Urothelium cell line (cell line): Measurements from ENCODE around the gene RASA2.
"Not testable (repeated sequence)": the region's sequence is repeated elsewhere in the genome, so short reads cannot be mapped to it uniquely, and the experiment has no call there.

ENCODE experiments used
- DNase-seq: peaks from one replicate; pipeline ENCODE4 v3.0.0; 2011; ENCODE audit warnings: low spot score, mixed read lengths
- FAIRE-seq: peaks from 2 replicates; lab custom pipeline; 2011; peaks lifted over from hg19 to GRCh38; lab: Jason Lieb, UNC

The RASA2 gene

DNA sequence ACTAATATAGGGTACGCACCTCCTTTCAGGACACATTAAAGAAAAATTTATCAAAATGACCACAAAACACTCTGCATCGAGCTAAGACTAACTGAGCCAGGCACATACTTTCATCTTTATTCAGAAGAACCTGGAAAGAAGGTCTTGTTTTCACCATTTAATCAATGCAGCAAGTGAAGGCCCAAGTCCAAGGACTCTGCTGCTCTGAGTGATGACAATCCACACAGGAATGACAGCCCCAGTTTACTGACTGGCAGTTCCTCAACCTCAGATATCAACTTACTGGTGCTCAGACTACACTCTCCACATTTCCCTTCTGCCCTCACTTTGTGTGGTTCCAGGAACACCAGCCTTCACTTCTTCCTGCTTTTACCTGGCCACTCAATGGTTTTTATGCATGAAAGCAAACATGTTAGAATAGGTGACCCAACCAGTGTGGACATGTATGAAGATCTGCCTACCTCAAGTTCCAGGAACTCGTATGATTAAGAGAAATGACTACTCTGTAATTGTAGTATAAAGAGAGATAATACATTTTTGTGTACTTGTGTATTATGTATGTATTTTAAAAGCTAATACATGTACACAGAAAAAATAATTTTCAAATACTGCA, 29.1 kb upstream of the RASA2 start:
- no peak for FAIRE-seq
- DNase-seq, result no peak

DNA sequence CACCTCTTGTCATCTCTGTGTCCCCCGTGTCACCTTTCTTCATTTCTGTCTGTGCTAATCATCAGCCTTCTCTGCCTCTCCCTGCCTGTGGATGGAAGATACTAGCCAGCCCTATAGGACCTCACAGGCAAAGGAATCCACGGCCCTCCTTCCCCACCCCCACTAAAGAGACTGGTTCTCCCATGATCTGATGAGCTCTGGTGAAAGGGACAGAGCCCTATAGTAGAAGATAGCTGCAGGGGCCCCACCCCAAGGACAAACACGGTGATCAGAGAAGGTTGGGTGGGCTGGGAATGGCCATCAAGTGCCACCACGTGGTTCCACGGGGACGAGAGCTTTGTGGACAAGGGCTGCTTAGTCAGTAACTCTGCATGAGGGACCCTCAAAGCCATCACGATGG, 27.8 kb upstream of the RASA2 start:
- FAIRE-seq (no peak), DNase-seq (no peak)

DNA sequence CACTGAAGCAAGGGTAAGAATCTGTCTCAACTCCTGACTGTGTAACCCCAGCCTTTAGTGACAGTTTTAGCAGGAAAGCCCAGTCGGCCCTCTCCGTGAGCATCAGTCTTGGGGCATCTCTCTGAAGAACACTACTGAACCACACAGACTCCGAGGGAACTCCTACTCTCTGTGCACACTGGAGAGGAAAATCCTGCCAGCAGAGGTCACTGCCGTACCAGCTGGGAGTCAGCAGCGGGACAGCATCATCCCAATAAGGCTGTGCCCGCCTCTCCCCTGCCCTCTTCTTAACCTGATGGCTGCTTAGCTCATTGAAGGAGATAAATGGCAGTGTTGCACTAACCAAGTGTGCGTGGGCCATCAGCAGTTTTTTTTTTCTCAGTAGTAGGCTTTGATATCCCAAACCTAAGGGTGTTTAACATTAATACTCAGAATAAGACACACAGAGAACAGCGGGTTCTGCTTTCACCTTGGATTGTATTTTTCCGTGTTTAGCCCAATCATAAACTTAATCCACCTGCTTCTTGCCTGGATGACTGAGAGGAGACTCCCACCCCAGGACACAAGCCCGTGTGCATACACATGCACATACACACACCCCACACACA, 26.6 kb upstream of the RASA2 start:
- FAIRE-seq (no peak), DNase-seq (peak; percentile 81)

DNA sequence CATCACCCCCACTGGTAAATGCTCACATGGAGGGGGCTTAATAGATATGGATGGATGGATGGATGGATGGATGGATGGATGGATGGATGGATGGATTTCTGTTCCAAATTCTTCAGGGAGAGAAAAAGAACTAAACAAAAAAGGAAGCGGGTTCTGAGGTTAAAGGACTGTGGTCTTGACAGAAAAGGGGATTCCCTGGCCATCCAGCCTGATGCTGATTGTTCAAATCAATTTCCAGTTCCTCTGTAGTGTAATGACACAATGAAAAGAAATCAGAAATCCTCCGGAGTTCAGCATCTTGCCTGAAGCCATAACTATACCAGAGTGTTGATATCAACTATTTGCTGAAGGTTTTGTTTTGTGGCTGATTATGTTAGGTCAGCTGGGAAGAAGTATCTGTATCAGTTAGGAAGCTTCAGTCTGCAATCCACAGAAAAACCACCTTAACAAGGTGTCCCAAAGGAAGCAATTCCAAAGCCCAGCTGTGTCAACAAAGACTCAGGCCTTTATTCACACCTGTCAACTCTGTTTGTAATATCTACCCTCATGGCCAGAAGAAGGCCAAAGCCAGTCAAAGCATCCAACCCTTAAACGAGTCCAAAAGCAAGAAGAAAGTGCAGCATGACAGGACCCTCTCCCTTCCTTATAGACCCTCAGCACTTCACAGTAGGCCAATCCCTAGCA, 24.5 kb upstream of the RASA2 start:
- FAIRE-seq (no peak), DNase-seq (no peak)

DNA sequence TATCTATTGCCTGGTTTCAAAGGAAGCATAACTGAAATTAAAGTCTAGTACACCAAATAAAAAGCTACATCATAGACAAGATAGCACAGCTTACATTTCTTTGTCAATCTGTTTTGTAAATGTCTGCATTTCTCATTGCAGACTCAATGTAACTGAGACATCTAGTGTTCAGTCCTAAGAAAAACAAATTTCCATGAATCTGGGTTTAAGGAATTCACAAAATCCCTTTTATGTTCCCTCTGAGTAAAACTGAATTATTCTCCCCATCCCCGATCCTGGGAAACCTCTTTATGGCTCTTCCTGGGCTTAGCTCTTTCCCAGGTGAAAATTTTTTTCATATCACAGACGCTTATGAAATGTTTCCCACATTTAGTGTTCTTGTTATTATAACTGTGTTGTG, 21.6 kb upstream of the RASA2 start:
- FAIRE-seq, result no peak
- no peak for DNase-seq

DNA sequence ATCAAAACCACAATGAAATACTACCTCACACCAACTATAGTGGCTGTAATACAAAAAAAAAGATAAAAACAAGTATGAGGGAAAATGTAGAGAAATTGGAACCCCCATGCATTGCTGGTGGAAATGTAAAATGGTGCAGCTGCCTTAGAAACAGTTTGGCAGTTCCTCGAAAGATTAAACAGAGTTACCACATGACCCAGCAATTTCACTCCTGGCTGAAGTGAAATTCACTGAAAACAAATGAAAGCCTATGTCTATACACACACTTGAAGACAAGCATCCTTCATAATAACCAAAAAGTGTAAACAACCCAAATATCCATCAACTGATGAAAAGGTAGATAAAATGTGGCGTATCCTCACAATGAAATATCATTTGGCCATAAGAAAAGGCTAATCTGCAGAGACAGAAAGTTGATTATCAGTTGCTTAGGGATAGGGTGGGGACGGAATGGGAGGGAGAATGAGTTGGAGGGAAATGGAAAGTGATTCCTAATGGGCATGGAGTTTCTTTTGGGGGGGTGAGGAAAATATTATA, 20.1 kb upstream of the RASA2 start:
- FAIRE-seq, result no peak
- no peak for DNase-seq

DNA sequence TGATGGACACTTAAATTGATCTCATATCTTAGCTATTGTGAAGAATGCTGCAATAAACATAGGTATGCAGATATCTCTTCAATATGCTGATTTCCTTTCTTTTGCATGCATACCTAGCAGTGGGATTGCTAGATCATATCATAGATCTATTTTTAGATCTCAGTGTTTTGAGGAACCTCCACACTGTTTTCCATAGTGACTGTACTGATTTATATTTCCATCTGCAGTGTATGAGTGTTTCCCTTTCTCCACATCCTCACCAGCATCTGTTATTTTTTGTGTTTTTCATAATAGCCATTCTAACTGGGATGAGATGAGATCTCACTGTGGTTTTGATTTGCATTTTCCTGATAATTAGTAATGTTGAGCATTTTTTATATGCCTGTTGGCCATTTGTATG, 17.1 kb upstream of the RASA2 start:
- no peak for DNase-seq
- FAIRE-seq, result no peak

DNA sequence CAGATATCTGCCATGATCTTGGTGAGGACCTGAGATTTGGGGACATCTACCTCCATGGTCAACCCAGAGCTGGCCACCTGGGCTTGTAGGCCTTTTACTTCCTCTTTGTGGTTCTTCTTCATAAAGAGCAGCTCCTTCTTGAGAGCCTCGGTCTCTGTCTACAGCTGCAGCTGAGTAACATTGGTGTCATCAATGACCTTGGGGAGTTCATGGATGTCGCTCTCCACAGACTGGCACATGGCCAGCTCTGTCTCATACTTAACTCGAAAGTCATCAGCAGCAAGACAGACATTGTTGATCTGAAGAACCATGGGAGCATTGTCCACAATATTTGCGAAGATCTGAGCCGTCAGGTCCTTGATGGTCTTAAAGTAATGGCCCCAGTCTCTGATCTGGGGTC, 15.7 kb upstream of the RASA2 start:
- no peak for DNase-seq
- FAIRE-seq, result no peak

DNA sequence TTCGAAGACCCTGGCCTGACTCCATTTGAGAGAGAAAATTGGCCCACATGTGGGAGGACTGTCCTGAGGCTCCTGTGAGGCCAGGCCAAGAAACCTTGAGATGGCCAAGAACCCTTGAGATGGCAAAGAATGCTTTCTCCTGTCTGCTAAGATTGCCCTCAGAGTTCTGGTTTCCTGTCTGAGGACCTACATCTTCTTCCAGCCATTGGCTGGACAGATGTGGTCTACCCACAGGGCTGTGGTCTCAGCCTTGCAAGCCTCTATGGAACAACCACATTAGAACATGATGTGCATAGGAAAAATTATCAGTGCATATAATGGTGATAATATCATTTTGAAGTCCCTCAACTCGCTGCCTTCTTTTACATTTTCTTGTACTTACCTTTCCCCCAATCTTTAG, 10.8 kb upstream of the RASA2 start:
- FAIRE-seq (no peak), DNase-seq (no peak)

DNA sequence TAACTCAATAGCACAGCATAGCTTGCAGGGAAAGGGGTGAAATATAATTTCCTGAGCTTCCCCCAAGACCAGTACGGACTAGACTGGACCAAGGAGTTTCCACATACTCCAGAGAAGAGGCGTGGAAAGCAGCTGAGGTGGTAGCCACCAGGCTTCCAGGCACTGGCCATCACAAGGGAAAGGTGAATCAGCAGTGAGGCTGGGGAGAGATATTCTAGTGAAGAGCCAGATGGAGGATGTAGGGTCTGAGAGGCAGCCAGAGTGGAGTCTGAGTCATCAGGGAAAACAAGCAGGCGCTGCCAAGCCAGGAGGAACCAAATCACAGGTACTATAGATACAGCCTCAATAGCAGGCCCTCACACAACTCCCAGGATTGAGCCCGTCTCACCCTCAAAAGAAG, 9.6 kb upstream of the RASA2 start:
- FAIRE-seq, result no peak
- DNase-seq, result peak; percentile 78

DNA sequence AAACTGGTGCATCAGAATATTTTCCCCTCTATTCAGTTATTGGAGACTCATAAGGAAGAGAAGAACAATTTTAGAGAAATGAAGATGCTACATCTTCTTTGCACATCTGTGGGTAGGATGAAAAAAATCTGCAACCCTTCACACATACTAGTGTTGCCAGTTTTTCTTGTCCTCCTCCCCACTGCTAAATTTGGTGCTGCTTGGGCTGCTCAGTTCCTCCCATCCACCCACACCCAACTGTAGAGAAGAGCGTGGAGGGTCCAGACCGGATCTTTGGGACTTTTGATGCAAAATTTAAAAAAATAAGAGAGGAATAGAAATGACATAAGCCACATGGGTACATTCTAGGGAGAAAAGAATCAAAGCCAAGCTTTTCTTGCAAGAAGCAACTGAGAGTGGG, 8.7 kb upstream of the RASA2 start:
- FAIRE-seq, result no peak
- DNase-seq, result no peak

DNA sequence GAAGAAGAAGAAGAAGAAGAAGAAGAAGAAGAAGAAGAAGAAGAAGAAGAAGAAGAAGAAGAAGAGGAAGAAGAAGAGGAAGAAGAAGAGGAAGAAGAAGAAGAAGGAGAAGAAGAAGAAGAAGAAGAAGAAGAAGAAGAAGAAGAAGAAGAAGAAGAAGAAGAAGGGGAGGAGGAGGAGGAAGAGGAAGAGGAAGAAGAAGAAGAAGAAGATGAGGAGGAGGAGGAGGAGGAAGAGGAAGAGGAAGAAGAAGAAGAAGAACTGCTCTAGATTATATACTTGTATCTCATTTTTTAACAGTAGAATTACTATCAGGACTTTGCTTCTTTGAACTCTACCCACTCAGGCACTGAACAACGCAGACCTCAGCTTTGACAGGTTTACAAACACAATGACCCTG, 8.0 kb upstream of the RASA2 start:
- DNase-seq, FAIRE-seq: not testable (repeated sequence)

DNA sequence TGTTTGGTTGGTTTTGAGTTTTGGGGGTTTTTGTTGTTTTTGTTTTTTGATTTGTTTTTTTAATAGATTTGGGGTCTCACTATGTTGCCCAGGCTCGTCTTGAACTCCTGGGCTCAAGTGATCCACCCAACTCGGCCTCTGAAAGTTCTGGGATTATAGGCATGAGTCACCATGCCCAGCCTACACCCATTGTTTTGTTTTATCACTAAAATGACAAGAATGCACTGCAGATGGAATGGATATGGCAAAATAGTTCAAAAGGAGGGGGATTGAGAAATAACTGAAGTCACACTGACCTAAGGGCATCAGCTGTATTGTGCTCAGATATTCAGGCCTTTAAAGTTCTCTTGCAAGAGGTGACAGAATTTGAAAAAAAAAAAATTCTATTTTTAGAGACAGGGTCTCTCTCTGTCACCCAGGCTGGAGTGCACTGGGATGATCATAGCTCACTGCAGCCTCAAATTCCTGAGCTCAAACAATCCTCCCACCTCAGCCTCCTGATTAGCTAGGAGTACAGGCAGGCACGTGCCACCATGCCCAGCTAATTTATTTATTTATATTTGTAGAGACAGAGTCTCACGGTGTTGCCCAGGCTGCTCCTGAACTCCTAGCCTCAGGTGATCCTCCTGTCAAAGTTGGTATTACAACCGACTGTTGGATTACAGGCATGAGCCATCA, 4.4 kb upstream of the RASA2 start:
- peak; percentile 48 for DNase-seq
- FAIRE-seq, result no peak

DNA sequence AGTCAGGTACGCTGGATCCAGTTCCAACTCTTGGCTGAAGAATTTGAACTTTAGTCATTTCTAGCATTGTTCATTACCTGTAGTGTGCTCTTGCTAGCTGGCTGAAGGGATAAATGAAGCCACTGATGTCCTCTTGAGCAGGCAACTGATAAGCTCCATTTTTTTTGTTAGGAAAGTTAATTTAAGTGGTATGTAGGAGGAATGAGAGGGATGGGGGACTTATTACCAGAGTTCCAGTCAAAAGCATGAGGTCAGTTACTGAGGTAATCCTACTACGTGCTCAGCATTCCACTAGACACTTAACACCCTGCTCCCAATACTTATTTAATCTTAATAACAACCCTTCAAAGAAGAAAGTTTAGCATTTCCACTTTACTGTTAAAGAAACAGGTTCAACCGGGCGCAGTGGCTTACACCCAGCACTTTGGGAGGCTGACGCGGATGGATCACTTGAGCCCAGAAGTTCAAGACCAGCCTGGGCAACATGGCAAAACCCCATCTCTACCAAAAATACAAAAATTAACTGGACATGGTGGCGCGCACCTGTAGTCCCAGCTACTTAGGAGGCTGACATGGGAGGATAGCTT, 2.0 kb upstream of the RASA2 start:
- no peak for FAIRE-seq
- DNase-seq, result no peak

DNA sequence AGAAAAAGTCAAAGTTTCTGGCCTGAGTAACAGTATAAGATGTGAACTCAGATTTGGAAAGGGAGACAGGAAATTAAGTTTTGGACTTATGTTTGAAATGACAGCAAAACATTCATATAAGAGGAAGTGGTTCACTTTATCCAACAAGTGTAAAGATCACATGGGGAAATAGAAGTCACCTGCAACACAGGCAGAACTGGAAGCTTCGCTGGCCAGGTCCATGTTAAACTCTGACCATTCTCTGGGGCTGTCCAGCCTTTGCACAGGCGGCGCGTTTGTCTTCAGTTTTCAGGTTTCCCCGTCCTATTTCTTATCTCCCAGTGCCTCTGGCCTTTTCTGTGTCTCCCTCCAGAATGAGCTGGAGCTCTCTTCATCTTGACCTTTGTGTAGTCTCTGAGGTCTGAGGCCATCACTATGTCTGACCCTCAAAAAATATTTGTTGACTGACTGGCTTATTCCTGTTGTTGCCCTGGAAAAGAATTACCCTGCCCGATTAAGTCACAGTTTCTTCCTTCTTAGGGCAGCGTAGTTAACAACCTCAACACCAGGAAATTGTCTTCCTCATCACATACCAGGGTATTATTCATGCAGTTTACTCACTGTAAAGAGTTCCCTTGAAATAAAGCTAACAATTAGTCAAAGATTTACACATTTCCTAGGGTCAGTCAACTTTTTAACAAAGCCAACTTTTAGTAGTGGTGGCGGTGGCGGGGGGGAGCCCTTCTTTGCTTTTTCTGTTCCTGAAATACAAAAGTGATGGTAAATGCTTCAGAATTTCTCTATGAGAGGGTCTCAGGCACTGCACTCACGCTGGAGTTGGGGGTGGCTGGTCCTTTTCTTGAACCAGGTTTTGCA, 959 bp upstream of the RASA2 start:
- DNase-seq (no peak), FAIRE-seq (no peak)

DNA sequence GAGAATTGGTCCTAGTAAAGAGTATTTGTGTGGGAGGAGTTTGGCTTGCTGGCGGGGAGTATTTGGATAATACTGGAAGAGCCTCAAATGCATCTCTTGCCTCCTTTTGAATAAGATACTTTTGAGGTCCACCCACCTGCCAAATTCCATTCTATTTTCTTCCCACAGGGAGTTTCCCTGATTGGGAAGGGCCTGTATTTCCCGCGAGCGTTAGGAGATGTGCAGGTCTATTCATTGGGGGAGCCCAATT, 406 bp upstream of the RASA2 start:
- no peak for DNase-seq

DNA sequence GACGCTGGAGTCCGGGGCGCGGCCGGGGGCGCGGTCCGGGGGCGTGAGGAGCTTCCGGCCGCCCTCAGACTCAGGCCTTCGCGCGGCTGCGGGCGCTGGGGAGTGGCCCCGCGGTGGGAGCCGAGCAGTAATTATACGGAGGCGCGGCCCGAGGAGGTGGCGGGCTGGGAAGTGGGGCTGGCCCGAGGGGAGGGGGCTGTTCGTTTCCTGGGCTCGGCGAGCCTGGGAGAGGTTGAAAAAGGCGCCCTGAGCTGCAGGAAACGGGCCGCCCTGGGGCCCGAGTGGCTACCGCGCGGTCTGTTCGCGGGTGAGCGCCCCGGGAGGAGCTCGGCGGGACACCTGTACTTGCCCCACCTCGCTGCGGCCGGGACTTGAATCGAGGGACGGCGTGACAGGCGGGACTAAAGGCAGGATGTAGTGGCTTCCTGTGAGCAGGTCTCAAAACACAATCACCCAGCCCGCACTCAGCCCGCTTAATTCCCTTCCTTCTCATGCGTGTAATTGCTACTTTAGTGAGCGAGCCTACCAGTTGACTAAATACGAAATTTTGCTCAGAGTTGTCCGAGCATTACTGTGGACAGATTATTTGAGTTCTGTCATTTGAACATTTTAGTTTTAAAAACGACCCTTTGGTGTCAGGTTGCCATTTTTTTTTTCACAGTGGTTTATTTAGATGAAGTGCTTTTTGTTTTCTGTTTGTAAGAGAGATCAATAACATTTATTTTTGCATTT, 860 bp downstream of the RASA2 start:
- FAIRE-seq, result no peak
- peak; percentile 65 for DNase-seq

More for the DNA sequence above, 406 bp upstream of the RASA2 start:
- FAIRE-seq, result no peak

DNA sequence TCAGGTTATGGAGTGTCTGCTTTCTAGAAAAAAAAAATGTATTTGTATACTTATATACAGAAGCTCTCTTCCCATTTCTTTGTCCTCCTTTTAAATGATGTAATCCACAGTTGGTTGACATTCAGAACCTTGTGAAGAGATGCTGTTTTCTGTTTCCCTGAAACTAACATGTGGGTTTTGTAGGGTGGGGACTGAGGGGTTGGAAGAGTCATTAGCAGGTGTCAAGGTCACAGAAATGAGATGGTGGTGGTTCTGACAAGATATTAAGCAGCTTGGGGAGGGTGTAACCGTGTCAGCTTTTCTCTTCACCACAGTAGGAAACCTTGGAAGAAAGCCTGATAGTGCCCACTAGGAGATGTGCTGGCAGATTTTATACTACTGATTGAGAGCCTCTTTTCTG, 2.4 kb downstream of the RASA2 start:
- FAIRE-seq (no peak), DNase-seq (no peak)

DNA sequence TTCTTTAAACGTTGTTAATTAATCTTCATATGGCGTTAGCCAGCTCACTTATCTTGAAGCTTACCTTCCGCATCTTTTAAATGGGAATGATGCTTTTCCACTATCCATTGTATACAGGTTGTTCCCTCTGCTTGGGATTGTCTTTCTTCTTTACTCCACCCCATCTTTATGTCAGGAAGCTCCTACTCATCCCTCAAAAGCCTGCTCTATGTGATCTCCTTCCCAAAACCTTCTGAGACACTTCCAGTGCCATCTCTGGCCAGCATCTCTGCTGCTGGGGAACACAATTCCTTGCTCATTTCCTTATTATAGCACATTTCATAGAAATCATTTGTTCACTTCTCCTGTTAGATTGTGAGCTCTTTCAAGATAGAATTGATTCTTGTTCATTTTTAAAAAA, 4.3 kb downstream of the RASA2 start:
- DNase-seq (no peak), FAIRE-seq (no peak)

DNA sequence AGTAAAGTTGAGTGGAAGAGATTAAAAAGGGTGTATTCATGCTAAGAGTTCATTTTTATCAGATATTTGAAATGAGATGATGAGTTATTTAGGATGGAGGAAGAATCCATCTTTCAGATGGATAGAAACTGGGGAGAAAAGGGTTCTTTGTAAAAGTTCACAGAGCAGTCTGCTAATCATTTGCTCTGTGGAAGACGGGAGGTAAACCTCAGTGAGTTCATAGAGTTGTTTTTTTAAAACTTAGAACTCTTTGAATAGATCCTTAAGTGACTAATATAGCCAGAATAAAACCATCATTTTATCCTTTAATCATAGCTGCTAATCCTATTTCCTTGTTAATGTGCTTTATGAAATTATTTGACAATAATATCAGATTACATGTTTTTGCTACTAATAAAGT, 5.1 kb downstream of the RASA2 start:
- DNase-seq (no peak), FAIRE-seq (no peak)
